ENCODE results near the gene GNA12.

DNA sequence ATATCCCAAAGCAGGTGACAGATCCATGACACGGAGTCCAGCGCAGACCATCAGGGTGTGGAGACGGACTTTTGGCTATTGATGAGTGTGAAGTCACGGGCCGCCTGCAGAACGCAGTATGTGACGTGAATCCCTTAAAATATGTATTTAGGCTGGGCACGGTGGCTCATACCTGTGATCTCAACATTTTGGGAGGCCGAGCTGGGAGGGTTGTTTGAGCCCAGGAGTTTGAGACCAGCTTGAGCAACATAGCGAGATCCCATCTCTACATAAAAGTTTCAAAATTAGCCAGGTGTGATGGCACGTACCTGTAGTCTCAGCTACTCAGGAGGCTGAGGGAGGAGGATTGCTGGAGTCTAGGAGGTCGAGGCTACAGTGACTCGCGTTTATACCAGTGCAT is 158.0 kb downstream of the GNA12 start:
- TF ChIP-seq CTCF (IDR thresholded peaks at IDR 0.05 in 2 of 3, conservative IDR thresholded peaks at IDR 0.05 in 1 of 3; ENCODE audit: control insufficient read depth in 2 of 3, extremely low read depth in 1 of 3, insufficient read depth in 1 of 3, low read depth in 3 of 3, low read length in 3 of 3) (no peak), SP1 (IDR thresholded peaks at IDR 0.05; ENCODE audit: low read depth, low read length) (no peak), PRDM15 (CRISPR knock-in tag; IDR thresholded peaks at IDR 0.05) (no peak), CHD1 (IDR thresholded peaks at IDR 0.05; ENCODE audit: low read depth, low read length) (no peak), ASH2L (IDR thresholded peaks at IDR 0.05; ENCODE audit: borderline replicate concordance, low read depth) (no peak), RFX5 (IDR thresholded peaks at IDR 0.05; ENCODE audit: low read depth, low read length) (no peak), SMC3 (IDR thresholded peaks at IDR 0.05; ENCODE audit: borderline replicate concordance, low read length) (no peak), POLR2A (IDR thresholded peaks at IDR 0.05; ENCODE audit: low read depth, low read length) (no peak), FOXM1 (IDR thresholded peaks at IDR 0.05; ENCODE audit: low read depth, low read length) (no peak), NR2C2 (IDR thresholded peaks at IDR 0.05; ENCODE audit: borderline replicate concordance, control insufficient read depth, insufficient read length, low read depth) (no peak), RAD21 (IDR thresholded peaks at IDR 0.05; ENCODE audit: insufficient read depth, low read depth, low read length) (no peak), SUZ12 (IDR thresholded peaks at IDR 0.05; ENCODE audit: unreplicated experiment) (no peak), BCL3 (IDR thresholded peaks at IDR 0.05; ENCODE audit: borderline replicate concordance, insufficient read depth, low read depth, low read length, poor library complexity, severe bottlenecking) (no peak)
- TF ChIP-seq, protein P1, sequence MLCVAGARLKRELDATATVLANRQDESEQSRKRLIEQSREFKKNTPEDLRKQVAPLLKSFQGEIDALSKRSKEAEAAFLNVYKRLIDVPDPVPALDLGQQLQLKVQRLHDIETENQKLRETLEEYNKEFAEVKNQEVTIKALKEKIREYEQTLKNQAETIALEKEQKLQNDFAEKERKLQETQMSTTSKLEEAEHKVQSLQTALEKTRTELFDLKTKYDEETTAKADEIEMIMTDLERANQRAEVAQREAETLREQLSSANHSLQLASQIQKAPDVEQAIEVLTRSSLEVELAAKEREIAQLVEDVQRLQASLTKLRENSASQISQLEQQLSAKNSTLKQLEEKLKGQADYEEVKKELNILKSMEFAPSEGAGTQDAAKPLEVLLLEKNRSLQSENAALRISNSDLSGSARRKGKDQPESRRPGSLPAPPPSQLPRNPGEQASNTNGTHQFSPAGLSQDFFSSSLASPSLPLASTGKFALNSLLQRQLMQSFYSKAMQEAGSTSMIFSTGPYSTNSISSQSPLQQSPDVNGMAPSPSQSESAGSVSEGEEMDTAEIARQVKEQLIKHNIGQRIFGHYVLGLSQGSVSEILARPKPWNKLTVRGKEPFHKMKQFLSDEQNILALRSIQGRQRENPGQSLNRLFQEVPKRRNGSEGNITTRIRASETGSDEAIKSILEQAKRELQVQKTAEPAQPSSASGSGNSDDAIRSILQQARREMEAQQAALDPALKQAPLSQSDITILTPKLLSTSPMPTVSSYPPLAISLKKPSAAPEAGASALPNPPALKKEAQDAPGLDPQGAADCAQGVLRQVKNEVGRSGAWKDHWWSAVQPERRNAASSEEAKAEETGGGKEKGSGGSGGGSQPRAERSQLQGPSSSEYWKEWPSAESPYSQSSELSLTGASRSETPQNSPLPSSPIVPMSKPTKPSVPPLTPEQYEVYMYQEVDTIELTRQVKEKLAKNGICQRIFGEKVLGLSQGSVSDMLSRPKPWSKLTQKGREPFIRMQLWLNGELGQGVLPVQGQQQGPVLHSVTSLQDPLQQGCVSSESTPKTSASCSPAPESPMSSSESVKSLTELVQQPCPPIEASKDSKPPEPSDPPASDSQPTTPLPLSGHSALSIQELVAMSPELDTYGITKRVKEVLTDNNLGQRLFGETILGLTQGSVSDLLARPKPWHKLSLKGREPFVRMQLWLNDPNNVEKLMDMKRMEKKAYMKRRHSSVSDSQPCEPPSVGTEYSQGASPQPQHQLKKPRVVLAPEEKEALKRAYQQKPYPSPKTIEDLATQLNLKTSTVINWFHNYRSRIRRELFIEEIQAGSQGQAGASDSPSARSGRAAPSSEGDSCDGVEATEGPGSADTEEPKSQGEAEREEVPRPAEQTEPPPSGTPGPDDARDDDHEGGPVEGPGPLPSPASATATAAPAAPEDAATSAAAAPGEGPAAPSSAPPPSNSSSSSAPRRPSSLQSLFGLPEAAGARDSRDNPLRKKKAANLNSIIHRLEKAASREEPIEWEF (IDR thresholded peaks at IDR 0.05; ENCODE audit: insufficient replicate concordance, low read depth, low read length), result no peak
